Measurements from ENCODE around the gene POU5F1. TPM values are rescaled to one million over a fixed set of nuclear protein-coding genes. Genes with fewer than 3 reads are reported as not detected.
"Not testable (repeated sequence)": the region's sequence is repeated elsewhere in the genome, so short reads cannot be mapped to it uniquely, and the experiment has no call there.

POU5F1 gene
- total RNA-seq, 2 experiments from 2014 or later = not detected

DNA sequence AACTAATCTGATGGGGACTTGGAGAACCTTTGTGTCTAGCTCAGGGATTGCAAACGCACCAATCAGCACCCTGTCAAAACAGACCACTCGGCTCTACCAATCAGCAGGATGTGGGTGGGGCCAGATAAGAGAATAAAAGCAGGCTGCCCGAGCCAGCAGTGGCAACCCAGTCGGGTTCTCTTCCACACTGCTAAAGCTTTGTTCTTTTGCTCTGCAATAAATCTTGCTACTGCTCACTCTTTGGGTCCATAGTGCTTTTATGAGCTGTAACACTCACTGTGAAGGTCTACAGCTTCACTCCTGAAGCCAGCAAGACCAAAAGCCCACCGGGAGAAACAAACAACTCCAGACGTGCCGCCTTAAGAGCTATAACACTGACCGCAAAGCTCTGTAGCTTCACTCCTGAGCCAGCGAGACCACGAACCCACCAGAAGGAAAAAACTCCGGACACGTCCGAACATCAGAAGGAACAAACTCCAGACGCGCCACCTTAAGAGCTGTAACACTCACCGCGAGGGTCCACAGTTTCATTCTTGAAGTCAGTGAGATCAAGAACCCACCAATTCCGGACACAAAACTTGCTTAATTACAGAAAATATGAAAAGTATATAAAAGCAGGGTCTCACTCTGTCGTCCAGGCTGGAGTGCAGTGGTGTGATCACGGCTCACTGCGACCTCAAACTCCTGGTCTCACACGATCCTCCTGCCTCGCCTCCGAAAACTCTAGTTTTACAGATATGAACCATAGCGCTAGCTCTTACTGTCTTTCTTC is 26.0 kb upstream of the POU5F1 start:
- DNase-seq, H3K27me3 Mint-ChIP-seq: not testable (repeated sequence)
- Mint-ChIP-seq H3K9me3 (peaks cover 12% of the 10 kb centered on the region), H3K27ac (peak overlapping the region; percentile 98), H3K36me3 (peaks cover 38% of the 10 kb centered on the region), H3K4me1 (peaks cover 32% of the 10 kb centered on the region), H3K4me3 (peak overlapping the region; percentile 93)

DNA sequence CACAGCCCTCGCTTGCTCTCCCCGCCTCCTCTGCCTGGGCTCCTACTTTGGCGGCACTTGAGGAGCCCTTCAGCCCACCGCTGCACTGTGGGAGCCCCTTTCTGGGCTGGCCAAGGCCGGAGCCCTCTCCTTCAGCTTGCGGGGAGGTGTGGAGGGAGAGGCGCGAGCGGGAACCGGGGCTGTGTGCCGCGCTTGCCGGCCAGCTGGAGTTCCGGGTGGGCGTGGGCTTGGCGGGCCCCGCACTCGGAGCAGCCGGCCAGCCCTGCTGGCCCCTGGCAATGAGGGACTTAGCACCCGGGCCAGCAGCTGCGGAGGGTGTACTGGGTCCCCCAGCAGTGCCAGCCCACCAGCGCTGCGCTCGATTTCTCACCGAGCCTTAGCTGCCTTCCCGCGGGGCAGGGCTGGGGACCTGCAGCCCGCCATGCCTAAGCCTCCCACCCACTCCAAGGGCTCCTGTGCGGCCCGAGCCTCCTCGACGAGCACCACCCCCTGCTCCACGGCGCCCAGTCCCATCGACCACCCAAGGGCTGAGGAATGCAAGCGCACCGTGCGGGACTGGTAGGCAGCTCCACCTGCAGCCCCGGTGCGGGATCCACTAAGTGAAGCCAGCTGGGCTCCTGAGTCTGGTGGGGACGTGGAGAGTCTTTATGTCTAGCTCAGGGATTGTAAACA is 25.0 kb upstream of the POU5F1 start:
- peaks cover 30% of the 10 kb centered on the region for H3K36me3 Mint-ChIP-seq
- H3K9me3 Mint-ChIP-seq, H3K27ac Mint-ChIP-seq, DNase-seq, H3K27me3 Mint-ChIP-seq, H3K4me3 Mint-ChIP-seq: not testable (repeated sequence)
- H3K4me1 Mint-ChIP-seq = peaks cover 32% of the 10 kb centered on the region

DNA sequence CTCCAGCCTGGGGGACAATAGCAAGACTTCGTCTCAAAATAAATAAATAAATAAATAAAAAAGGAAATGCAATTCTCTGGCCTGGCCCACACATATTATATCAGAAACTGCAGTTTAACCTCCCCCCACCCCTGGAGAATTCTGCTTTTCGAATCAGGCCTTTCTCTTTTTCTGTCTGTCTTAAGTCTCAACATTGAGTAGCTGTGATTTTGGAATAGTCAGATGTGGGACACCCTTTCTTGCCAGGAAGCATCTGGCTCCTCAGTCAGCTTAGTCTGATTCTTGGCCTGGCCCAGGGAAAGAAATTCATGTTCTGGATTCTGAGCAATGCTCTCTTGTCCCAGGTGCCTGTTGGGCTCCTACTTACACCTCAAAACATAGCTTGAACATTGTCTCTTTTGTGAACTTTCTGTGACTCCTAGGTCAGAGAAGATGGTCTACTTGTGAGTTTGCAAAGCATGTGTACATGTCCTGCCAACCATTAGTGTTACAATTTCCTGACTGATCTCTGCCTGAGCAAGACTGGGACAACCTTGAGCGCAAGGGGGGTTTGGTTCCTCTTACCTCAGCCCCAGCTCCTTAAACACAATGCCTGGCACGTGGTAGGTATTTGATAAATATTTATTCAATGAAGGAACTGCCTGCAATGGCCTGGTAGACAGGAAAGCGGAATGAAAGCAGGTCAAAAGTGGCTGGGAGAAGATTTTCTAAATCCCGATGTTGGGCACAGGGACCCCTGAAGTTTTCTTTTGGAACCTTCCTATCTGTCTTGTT is 23.8 kb upstream of the POU5F1 start:
- peaks cover 4% of the 10 kb centered on the region for H3K9me3 Mint-ChIP-seq
- peaks cover 19% of the 10 kb centered on the region for H3K36me3 Mint-ChIP-seq
- H3K27me3 Mint-ChIP-seq = no peaks in the 10 kb centered on the region
- peaks cover 22% of the 10 kb centered on the region for H3K4me1 Mint-ChIP-seq
- DNase-seq = no peak
- H3K27ac Mint-ChIP-seq = peak overlapping the region; percentile 20
- no peak overlapping the region for H3K4me3 Mint-ChIP-seq

DNA sequence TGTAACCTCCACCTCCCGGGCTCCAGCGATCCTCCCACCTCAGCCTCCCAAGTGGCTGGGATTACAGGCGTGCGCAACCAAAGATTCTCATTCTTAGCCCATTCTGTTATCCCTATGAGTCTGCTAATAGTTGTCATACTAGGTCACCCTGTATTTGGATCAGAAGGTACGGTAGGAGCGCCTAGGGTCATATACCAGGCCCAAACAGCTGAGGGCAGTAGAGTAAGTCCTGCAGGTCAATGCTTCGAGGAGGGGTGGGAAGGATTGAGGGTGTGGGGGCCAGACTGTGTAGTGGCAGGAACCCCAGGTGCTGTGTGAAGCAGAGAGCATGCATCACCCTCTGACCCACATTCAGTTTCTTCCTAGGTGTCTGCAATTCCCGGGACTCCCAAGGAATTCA is 22.7 kb upstream of the POU5F1 start:
- H3K4me1 Mint-ChIP-seq = peaks cover 19% of the 10 kb centered on the region
- no peak overlapping the region for H3K4me3 Mint-ChIP-seq
- peaks cover 2% of the 10 kb centered on the region for H3K9me3 Mint-ChIP-seq
- no peak for DNase-seq
- H3K27me3 Mint-ChIP-seq = no peaks in the 10 kb centered on the region
- H3K36me3 Mint-ChIP-seq = peaks cover 12% of the 10 kb centered on the region
- no peak overlapping the region for H3K27ac Mint-ChIP-seq

DNA sequence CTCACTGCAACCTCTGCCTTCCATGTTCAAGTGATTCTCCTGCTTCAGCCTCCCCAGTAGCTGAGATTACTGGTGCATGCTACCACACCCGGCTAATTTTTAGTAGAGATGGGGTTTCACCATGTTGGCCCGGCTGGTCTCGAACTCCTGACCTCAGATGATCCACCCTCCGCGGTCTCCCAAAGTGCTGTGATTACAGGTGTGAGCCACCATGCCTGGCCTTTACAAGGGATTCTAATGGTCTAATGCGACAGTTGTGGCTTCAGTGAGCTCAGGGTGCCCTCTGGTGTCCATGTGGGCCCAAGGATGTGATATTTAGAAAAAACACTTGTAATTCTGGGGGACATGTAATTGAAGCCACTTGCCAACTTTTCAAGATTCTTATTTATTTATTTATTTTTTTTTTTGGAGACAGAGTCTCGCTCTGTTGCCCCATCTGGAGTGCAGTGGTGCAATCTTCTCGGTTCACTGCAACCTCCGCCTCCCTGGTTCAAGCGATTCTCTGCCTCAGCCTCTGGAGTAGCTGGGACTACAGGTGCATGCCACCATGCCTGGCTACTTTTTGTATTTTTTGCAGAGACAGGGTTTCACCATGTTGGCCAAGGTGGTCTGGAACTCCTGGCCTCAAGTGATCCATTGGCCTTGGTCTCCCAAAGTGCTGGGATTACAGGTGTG is 22.1 kb upstream of the POU5F1 start:
- Mint-ChIP-seq H3K4me1 (peaks cover 19% of the 10 kb centered on the region), H3K36me3 (peaks cover 11% of the 10 kb centered on the region)
- peak; percentile 62 for DNase-seq
- not testable (repeated sequence) for H3K27ac Mint-ChIP-seq, H3K9me3 Mint-ChIP-seq, H3K27me3 Mint-ChIP-seq, H3K4me3 Mint-ChIP-seq

DNA sequence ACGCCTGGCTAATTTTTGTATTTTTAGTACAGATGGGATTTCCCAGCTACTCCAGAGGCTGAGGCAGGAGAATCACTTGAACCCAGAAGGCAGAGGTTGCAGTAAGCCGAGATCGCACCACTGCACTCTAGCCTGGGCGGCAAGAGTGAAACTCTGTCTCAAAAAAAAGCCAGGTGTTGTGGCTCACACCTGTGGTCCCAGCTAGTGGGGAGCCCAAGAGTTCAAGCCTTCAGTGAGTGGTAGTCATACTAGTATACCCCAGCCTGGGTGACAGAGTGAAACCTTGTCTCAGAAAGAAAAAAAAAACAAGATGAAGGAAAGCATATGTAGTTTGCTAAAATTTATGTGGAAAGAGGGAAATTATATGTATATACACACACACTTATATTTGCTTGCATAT is 20.0 kb upstream of the POU5F1 start:
- Mint-ChIP-seq H3K27me3 (no peaks in the 10 kb centered on the region), H3K36me3 (no peaks in the 10 kb centered on the region), H3K27ac (no peak overlapping the region), H3K4me1 (peaks cover 10% of the 10 kb centered on the region), H3K9me3 (no peaks in the 10 kb centered on the region), H3K4me3 (no peak overlapping the region)
- DNase-seq = no peak

DNA sequence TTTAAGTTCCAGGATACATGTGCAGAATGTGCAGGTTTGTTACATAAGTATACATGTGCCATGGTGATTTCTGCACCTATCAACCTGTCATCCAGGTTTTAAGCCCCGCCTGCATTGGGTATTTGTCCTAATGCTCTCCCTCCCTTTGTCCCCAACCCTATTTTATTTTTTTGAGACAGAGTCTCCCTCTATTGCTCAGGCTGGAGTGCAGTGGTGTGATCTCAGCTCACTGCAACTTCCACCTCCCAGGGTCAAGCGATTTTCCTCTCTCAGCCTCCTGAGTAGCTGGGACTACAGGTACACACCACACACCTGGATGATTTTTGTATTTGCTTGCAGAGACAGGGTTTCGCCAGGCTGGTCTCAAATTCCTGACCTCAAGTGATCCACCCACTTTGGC is 18.7 kb upstream of the POU5F1 start:
- not testable (repeated sequence) for H3K27ac Mint-ChIP-seq, H3K27me3 Mint-ChIP-seq, DNase-seq, H3K4me1 Mint-ChIP-seq, H3K36me3 Mint-ChIP-seq, H3K9me3 Mint-ChIP-seq, H3K4me3 Mint-ChIP-seq

DNA sequence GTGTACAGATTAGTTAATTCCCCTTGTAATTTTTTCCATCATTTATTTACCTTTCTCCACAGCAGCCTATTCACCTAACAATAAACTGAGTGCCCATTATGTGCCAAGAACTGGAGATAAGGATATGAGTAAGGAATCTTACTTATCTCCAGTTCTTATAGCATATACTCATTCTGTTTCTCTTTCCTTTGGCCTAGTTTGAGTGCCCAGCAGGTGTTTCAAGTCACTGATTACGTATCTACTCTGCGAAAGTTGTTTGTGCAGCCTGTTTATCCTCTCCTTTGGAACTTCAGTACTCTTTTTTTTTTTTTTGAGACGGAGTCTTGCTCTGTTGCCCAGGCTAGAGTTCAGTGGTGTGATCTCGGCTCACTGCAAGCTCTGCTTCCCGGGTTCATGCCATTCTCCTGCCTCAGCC is 17.3 kb upstream of the POU5F1 start:
- no peaks in the 10 kb centered on the region for H3K9me3 Mint-ChIP-seq
- no peaks in the 10 kb centered on the region for H3K27me3 Mint-ChIP-seq
- peaks cover 4% of the 10 kb centered on the region for H3K4me1 Mint-ChIP-seq
- no peaks in the 10 kb centered on the region for H3K36me3 Mint-ChIP-seq
- no peak for DNase-seq
- H3K4me3 Mint-ChIP-seq = no peak overlapping the region
- no peak overlapping the region for H3K27ac Mint-ChIP-seq

DNA sequence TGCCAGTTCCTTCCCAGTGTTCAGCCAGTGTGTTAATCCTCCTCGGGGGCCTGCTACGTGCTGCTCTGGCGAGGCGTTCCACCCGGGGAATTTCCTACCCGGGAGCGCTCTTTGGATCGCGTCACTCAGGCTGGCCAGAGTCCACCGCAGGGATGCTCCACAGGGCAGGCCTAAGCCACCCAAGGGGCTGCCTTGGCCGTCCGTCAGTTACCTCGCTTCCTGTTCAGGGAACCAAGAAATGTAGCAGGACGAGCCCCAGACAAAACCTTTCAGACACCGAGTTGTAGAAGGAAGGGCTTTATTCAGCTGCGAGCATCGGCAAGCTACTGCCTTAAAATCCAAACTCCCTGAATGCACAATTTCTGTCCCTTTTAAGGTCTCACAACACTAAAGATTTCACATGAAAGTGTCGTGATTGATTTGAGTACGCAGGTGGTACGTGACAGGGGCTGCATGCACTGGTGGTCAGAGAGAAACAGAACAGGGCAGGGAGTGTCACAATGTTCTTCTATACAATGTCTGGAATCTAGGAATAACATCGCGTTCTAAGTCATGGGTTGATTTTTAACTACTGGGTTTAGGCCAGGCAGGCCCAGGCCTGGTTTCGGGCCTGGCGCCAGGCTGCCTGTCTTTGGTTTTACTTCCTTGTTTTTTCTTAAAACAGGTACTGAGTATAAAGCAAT is 15.7 kb upstream of the POU5F1 start:
- peaks cover 2% of the 10 kb centered on the region for H3K4me1 Mint-ChIP-seq
- no peak overlapping the region for H3K27ac Mint-ChIP-seq
- H3K36me3 Mint-ChIP-seq = no peaks in the 10 kb centered on the region
- no peak for DNase-seq
- no peaks in the 10 kb centered on the region for H3K27me3 Mint-ChIP-seq
- H3K4me3 Mint-ChIP-seq = no peak overlapping the region
- H3K9me3 Mint-ChIP-seq = no peaks in the 10 kb centered on the region

DNA sequence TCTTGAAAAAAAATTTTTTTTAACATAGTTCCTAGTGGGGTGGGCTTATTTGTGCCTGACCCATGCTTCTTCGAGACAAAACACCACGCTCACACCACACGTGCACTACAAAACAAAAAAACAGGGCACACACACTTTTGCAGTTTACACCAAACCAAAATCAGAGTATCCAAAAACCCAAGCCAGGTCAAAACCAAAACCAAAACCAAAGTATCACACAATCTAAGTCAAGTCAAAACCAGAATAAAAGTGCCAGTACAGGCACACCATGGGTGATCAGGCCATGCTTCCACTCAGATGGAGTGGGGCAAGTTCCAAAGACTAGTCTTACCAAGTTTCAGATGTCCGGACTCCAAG is 15.2 kb upstream of the POU5F1 start:
- DNase-seq, H3K36me3 Mint-ChIP-seq, H3K4me3 Mint-ChIP-seq, H3K27me3 Mint-ChIP-seq, H3K27ac Mint-ChIP-seq, H3K4me1 Mint-ChIP-seq, H3K9me3 Mint-ChIP-seq: not testable (repeated sequence)

DNA sequence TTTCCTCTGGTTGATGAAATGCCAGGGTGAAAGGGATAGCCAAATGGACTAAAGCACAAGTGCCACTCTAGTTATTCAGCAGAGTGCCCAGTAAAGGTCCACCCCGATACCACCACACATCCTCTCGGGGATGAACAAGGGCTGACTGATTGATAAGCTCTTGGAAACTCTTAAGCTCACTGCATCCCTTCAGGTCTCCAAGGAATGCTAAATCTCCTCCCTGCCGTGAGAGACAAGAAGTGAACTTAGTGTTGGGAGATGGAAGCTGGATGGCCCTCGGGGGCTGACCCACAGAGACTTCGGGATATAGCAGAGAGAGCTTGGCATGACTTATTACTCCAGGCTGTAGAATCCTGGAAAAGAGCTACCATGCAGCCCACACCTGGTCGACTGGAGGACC is 13.4 kb upstream of the POU5F1 start:
- not testable (repeated sequence) for H3K27ac Mint-ChIP-seq, H3K4me1 Mint-ChIP-seq, H3K27me3 Mint-ChIP-seq, H3K4me3 Mint-ChIP-seq, DNase-seq, H3K9me3 Mint-ChIP-seq, H3K36me3 Mint-ChIP-seq

DNA sequence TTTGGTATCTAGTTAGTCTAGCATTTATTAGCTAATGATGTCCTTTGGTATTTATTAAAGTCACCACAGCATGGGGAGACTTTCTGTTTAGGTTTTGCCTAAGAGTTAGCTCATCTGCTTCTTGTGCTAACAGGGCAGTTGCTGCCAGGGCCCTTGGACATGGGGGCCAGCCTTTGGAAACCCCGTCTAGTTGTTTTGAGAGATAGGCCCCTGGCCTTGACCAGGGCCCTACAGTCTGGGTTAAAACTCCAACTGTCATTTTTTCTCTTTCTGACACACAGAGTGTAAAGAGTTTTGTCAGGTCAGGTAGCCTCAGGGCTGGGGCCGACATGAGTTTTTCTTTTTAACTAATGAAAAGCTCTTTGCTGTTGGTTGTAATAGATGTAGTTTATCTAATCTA is 12.8 kb upstream of the POU5F1 start:
- H3K4me3 Mint-ChIP-seq, H3K9me3 Mint-ChIP-seq, DNase-seq, H3K27me3 Mint-ChIP-seq, H3K36me3 Mint-ChIP-seq, H3K4me1 Mint-ChIP-seq, H3K27ac Mint-ChIP-seq: not testable (repeated sequence)

DNA sequence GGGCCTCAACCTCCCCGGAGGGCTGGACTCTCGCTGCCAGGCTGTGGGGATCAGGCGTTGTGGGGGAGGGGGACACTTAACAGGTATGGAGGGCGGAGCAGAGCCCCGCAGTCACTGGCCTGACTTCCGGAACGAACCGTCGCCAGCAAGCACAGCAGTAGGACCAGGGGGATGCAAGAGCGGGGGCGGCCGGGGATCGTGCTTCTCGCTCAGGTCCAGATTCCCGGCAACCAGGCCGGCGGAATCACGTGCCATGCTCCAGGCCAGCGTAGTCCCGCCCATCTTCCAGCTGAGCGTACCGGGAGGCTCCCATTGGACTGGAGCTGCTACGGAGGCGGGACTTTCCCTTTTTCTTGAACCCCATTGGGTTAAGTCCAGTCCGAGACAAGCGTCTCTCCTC is 10.0 kb upstream of the POU5F1 start:
- Mint-ChIP-seq H3K9me3 (no peaks in the 10 kb centered on the region), H3K36me3 (no peaks in the 10 kb centered on the region), H3K27ac (peak overlapping the region; percentile 61), H3K27me3 (no peaks in the 10 kb centered on the region), H3K4me1 (peaks cover 5% of the 10 kb centered on the region), H3K4me3 (peak overlapping the region; percentile 81)
- peak; percentile 68 for DNase-seq

DNA sequence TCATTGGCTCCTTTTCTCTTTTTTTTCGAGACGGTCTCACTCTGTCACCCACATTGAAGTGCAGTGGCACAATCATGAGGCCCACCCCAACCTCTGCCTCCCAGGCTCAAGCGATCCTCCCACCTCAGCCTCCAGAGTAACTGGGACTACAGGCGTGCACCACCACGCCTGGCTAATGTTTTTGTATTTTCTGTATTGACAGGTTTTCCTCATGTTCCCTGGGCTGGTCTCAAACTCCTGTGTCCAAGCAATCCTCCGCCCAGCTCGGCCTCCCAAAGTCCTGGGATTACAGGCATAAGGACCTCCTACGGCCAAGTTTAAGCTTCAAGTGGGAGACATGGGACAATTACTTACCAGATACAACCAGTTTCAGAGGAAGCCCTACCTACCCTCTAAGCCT is 9.4 kb upstream of the POU5F1 start:
- Mint-ChIP-seq H3K4me1 (peaks cover 5% of the 10 kb centered on the region), H3K36me3 (no peaks in the 10 kb centered on the region), H3K9me3 (no peaks in the 10 kb centered on the region), H3K27me3 (no peaks in the 10 kb centered on the region), H3K4me3 (peak overlapping the region; percentile 81), H3K27ac (no peak overlapping the region)
- no peak for DNase-seq

DNA sequence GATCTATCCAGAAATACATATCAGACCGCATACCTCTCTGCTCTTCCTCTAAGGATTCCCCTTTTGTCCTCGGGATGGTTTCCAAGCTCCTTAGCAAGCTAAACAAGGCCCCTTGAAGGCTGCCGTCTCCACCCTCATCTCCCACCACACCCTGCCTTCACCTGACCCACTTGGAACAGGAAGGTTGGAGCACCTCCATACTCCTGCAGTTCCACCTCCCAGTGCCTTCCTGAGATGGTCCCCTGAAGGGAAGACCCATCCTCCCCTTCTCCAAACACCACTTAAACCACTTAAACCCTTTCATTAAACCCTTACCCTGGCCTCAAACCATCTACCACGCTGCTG is 8.5 kb upstream of the POU5F1 start:
- no peak overlapping the region for H3K4me3 Mint-ChIP-seq
- no peaks in the 10 kb centered on the region for H3K36me3 Mint-ChIP-seq
- H3K27me3 Mint-ChIP-seq = no peaks in the 10 kb centered on the region
- peak overlapping the region; percentile 27 for H3K27ac Mint-ChIP-seq
- peaks cover 5% of the 10 kb centered on the region for H3K4me1 Mint-ChIP-seq
- DNase-seq = no peak
- no peaks in the 10 kb centered on the region for H3K9me3 Mint-ChIP-seq
